GM19463 (cell line): Measurements from ENCODE around the gene FOXM1.
A peak's percentile ranks its signal among the peaks of the same experiment; 100 is the strongest.
"Not testable (repeated sequence)": the region's sequence is repeated elsewhere in the genome, so short reads cannot be mapped to it uniquely, and the experiment has no call there.

Experiments
- ATAC-seq: cut with Tn5 transposase; IDR thresholded peaks from one replicate; pipeline ENCODE4 v1.9.1; 2021; ENCODE audit warnings: mild to moderate bottlenecking, moderate library complexity; ENCODE audit not compliant: unreplicated experiment

FOXM1 gene

GRCh38 chr12:2886768-2887450, 9.9 kb upstream of the FOXM1 start:
- no peak for ATAC-seq

- ATAC-seq, result no peak
These were observed 7.8 kb upstream of the FOXM1 start for GRCh38 chr12:2884810-2885209.

- no peak for ATAC-seq
These were observed 2.9 kb upstream of the FOXM1 start for GRCh38 chr12:2879853-2880252.

- ATAC-seq, result no peak
These were observed 1.2 kb upstream of the FOXM1 start for GRCh38 chr12:2877953-2878732.

GRCh38 chr12:2876431-2877046, 435 bp downstream of the FOXM1 start:
- peak; percentile 25 for ATAC-seq

- ATAC-seq, result not testable (repeated sequence)
These were observed 7.9 kb downstream of the FOXM1 start for GRCh38 chr12:2868986-2869632.

GRCh38 chr12:2864198-2864597, 12.8 kb downstream of the FOXM1 start:
- no peak for ATAC-seq

GRCh38 chr12:2863402-2863801, 13.6 kb downstream of the FOXM1 start:
- ATAC-seq, result not testable (repeated sequence)

- no peak for ATAC-seq
These were observed 14.1 kb downstream of the FOXM1 start for GRCh38 chr12:2862876-2863275.

- no peak for ATAC-seq
These were observed 16.8 kb downstream of the FOXM1 start for GRCh38 chr12:2860170-2860569.

- no peak for ATAC-seq
These were observed 18.0 kb downstream of the FOXM1 start for GRCh38 chr12:2858944-2859421.

- ATAC-seq, result no peak
These were observed 18.6 kb downstream of the FOXM1 start for GRCh38 chr12:2858334-2858733.

GRCh38 chr12:2857576-2857975, 19.4 kb downstream of the FOXM1 start:
- ATAC-seq, result no peak

GRCh38 chr12:2857021-2857431, 19.9 kb downstream of the FOXM1 start, which contains the start of gene TEX52:
TEX52 (minus strand) TSS chr12:2857039; CDS start chr12:2857026, 13 bp downstream.
- no peak for ATAC-seq

- no peak for ATAC-seq
These were observed 20.9 kb downstream of the FOXM1 start for GRCh38 chr12:2856051-2856450.

GRCh38 chr12:2855546-2855945, 21.4 kb downstream of the FOXM1 start:
- no peak for ATAC-seq

GRCh38 chr12:2854669-2855453, 22.1 kb downstream of the FOXM1 start:
- no peak for ATAC-seq

- no peak for ATAC-seq
These were observed 23.3 kb downstream of the FOXM1 start for GRCh38 chr12:2853626-2854025.

- ATAC-seq, result no peak
These were observed 25.0 kb downstream of the FOXM1 start for GRCh38 chr12:2851931-2852330.

- no peak for ATAC-seq
These were observed 31.7 kb downstream of the FOXM1 start for GRCh38 chr12:2845280-2845679.
